CD4-positive, alpha-beta T cell treated with Interleukin-6 for 4 hours (primary cell): ENCODE measurements around the gene AXDND1.
"Not testable (repeated sequence)": the region's sequence is repeated elsewhere in the genome, so short reads cannot be mapped to it uniquely, and the experiment has no call there.

Experiments used
- DNase-seq: peaks from one replicate; pipeline ENCODE4 v3.0.0-alpha.2; 2020; ENCODE audit warnings: mixed read lengths

The AXDND1 gene

DNA sequence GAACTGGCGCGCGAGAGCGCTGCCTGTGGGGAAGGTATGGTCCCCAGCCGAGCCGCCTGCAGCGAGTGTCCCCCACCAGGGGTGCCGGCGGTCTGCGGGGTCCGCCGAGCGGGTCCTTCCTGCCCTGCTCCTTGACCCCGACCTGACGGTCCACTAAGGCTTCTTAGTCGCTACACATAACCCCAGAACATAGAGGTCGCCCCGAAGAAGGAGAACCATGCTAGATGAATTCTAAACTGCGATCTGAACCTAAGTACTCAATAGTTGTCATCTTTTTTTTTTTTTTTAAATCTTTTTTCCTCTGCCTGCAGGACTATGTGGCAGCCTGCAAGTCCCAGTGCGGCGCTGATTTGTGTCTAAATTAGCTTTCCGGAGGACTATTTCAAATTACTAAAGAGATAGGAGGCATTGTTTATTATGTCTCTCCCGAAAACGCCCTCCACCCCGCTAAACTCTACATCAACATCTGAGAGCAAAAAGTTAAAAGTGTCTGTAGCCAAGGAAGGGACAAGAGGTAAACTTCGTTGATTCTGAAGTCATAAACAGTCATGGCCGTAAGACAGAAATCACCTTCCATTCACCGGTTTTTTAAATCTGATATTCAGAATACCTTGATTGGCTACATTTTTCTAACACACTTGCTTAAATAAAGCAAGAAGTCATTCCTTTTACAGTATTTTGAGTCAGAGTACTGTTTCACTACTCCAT lies 476 bp downstream of the AXDND1 start:
- DNase-seq = peak; percentile 32

DNA sequence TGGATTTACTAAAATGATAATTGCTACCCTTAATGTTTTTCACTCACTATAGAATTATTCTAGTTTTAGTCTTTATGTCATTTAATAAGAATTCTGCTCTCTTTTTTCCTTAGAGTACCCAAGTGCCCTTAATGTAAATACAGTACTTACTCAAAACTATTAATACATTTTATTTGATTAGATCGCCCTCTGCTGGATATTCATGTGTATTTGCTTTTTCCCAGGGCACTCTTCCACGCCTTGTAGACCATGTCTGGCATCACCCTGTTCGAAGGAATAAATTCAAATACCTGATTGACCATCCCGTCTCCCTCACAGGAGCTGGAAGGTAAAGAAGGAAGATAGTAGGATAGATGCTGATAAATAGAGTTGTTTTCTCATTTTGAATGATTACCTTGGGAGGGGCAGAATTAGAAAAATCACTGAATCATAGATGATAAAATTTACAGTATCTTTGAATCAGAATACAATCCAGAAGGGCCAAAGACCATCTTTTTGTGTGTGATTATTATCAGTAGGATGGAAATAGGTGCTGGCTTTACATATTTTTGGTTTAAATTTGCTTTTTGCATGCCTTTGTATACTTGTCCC lies 4.1 kb downstream of the AXDND1 start:
- DNase-seq = peak; percentile 44

DNA sequence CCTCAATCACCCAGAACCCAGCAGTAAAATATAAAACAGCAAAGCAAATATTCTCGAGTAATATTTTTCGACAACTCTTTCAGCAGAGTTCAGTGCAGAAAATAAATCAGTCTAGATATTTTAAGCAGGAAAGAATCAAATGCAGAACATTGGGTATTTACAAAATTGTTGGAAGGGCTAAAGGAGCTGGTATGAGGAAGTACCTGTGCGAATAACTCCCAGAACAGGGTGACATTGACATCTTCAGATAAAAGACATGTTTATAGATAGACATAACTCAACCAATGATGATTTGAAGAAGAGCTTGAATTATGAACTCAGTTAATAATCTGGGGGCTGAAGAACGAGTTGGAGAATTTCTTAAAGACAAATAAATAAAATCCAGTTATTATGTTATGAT lies 6.4 kb downstream of the AXDND1 start:
- no peak for DNase-seq

DNA sequence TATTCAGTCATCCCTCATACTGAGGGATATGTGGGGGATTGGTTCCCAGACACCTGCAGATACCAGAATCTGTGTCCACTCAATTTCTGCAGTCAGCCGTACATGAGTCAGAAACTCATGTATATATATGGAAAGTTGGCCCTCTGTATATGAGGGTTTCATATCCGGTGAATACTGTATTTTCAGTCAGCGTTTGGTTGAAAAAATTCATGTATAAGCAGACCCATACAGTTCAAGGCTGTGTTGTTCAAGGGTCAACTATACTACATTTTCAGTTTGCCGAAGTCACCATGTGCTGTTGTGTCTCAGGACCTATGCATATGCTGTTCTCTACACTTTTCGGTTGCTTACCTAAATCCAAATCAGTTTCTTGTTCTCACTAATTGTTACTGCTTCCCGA lies 10.5 kb downstream of the AXDND1 start:
- no peak for DNase-seq

DNA sequence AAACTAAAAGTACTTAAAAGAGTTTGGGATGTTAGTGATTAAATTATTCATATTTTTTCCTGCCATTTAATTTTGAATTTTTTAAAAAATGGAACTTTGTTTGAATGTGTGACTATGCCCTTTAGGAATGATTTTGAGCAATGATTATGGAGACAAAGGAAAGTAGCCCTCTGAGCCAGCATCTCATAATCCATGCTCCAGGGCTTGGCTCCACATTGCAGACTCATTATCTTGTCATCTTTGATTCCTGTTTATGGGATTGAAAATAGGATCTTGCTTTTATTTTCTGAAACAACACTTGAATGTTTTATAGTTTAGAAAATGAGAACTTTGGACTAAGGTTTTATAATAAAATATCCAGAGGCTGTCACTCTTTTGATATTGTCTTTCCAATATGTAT lies 14.5 kb downstream of the AXDND1 start:
- DNase-seq = no peak

DNA sequence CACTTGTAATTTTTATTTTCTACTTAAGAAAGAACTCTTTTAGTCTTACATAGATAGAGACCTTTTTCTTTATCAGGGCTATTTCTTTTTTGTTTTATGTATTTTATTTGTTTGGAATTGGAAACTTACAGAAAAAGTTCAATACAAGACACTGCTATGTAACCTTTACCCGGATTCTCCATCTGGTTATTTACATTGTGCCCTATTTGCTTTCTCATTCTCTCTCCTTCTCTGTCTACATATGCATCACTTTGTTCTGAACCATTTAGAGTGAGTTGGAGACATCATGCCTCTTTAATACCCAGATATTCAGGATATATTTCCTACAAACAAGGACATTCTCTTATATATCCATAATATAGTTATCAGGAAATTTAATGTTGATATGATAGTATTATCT lies 18.3 kb downstream of the AXDND1 start:
- no peak for DNase-seq

DNA sequence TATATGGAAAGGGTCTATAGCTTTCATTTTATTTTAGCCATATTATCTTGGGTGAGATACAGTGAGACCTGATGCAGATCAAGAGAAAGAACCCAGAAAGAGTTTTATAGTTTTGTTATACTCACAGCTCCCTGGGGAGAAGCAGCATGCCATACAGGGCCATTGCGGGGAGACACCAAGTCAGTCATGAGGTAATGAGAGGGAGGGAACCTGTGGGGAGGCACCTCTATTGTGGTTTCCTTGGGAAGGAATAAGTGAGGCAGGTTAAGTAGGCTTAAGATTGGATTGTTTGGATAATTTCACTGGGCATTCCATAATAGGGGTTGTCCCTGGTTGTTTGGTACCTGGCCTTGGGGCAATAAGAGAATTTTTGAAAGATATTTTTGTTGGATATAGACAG lies 19.7 kb downstream of the AXDND1 start:
- DNase-seq = no peak

DNA sequence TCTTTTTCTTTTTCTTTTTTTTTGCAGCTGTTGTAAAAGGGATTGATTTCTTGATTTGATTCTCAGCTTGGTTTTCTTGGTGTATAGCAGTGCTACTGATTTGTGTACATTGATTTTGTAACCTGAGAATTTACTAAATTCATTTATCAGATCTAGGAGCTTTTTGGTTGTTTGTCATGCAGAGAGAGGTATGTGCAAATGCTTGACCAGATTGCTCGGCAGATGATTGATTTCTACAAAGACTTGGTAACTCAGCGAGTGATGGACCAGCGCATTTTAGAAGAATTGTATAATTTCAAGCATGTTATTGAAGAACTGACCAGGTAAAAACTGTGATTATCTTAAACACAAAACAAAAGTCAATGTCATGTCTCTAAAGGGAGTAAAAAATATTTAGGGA lies 27.9 kb downstream of the AXDND1 start:
- DNase-seq = no peak

DNA sequence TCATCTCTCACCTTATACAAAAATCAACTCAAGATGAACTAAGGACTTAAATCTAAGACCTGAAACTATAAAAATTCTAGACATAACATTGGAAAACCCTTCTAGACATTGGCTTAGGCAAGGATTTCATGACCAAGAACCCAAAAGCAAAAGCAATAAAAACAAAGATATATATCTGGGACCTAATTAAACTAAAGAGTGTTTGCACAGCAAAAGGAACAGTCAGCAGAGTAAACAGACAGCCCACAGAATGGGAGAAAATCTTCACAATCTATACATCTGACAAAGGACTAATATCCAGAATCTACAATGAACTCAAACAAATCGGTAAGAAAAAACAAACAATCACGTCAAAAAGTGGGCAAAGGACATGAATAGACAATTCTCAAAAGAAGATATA lies 33.6 kb downstream of the AXDND1 start:
- not testable (repeated sequence) for DNase-seq

DNA sequence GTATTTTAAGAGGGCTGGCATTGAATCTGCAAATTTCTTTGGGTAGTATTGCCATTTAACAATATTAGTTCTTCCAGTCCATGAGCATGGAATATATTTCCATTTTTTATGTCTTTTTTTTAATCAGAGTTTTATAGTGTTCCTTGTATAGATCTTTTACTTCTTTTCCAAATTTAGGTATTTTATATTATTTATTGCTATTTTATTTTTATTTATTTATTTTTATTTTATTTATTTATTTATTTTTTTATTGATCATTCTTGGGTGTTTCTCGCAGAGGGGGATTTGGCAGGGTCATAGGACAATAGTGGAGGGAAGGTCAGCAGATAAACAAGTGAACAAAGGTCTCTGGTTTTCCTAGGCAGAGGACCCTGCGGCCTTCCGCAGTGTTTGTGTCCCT lies 52.0 kb downstream of the AXDND1 start:
- DNase-seq = not testable (repeated sequence)

DNA sequence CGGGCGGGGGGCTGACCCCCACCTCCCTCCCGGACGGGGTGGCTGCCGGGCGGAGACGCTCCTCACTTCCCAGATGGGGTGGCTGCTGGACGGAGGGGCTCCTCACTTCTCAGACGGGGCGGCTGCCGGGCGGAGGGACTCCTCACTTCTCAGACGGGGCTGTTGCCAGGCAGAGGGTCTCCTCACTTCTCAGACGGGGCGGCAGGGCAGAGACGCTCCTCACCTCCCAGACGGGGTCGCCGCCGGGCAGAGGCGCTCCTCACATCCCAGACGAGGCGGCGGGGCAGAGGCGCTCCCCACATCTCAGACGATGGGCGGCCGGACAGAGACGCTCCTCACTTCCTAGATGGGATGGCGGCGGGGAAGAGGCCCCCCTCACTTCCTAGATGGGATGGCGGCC lies 52.9 kb downstream of the AXDND1 start:
- DNase-seq = not testable (repeated sequence)

DNA sequence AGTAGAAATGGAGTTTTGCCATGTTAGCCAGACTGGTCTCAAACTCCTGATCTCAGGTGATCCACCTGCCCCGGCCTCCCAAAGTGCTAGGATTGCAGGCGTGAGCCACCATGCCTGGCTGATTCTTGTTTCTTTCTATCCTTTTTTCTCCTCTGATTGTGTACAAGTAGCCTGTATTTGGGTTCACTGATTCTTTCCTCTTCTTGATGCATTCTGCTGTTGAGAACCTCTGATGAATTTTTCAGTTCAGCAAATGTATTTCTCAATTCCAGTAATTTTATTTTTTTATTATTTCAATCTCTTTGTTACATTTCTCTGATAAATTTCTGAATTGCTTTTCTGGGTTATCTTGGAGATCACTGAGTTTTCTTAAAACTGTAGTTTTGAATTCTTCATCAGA lies 58.8 kb downstream of the AXDND1 start:
- no peak for DNase-seq

DNA sequence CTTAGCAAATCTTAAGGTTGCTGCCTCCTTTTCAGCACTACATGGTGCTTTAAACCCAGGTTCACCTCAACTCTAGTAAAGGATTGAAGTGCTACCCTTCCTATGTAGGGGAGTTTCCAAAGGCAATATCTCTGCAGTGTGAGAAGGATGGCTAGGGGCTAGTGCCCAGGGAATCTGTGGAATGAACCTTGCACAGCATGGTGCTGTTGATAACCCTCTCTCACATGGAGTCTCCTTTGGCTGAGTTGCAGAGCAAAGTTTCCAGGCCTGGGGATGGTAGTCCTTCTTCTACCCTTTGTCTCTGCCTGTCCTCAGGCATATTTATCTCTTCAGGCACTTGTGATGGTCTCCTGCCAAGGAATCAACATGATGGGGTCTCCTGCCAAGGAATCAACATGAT lies 59.4 kb downstream of the AXDND1 start:
- no peak for DNase-seq

DNA sequence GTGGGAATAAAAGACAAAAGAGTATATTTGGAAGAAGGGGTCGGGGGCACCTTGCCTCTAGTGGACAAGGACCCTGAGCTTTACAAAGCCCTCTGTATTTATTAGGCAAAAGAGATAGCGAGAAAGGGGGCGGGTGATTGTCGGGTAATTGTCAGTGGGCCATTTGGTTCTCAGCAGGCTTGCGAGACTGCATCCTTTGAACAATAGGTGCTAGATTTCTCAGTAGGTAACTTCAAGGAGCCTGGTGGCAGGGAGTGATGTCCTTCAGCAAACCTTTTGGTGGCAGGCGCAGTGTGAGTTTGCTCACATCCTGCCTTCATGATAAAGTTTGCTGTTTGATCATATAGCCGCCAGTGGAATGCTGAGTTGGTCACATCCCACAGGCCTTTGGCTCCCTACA lies 71.4 kb downstream of the AXDND1 start:
- DNase-seq = no peak

DNA sequence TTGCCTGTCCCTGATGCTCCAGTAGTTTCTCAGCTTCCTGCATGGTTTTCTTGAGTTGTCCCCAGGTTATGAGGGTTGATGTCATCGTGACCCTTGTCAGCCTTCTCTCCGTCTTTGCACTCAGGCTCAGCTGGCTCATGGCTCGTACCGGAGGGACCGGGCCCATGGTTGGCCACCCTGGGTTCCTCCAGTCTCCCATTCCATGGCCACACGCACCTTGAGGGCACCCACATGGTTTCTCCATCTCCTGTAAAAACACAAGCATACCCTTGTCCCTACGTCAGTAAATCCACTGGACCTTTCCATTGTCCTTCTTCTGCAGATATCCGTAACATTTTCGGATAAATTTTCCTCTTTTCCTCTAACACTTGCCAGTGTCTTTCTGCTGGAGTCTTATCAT lies 73.9 kb downstream of the AXDND1 start:
- not testable (repeated sequence) for DNase-seq

DNA sequence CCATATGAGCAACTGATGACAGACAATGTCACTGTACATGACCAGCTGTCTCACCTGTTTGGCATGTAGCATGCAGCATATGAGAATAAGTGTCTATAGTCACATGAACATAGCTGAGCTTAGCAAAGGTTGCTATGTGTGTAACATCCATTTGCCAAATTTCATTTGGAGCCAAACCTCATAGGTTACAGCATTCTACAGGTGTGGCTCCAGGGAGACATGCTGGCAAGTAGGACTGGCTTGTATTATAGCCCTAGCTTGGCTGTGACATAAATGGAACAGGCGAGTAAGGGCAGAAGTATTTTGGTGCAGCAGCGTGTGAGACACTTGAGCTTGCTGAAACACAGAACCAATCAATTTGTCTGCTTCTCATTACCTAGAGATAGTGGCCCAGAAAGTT lies 74.5 kb downstream of the AXDND1 start:
- not testable (repeated sequence) for DNase-seq

DNA sequence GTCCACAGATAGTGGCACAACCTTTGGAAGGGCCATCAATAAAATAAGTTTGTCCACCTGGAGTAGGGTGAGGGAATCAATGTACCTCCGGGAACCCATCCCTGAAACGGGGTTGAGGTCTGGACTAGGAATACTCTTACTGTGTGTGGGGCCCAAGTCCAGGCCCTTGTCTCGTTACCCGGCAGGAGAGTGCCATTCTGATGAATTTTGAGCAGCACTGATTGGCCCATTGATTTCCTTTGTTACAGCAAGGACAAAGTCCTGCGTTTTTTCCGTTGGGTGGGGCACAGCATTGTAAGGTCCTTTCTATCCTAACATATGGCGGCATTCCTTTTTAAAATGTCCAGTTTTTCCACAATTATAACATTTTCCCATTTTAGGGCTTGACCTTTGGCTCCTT lies 75.2 kb downstream of the AXDND1 start:
- no peak for DNase-seq

DNA sequence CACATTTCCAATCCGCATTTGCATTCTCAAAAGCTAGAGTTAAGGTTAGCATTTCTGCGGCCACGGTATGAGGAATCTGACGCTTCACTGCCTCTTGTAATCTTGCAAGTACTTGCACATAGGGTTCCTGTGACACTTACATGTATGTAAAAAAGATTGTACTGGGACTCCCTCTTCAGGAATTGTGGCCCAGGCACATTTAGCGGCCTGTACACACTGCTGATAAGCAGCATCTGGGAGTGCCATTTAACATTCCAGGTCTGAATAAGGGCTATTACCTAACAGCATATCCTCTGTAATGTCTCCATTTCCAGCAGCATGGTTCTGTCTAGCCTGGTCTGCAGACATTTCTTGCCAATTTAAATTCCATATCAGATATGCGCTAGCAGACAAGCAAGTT lies 75.7 kb downstream of the AXDND1 start:
- no peak for DNase-seq

DNA sequence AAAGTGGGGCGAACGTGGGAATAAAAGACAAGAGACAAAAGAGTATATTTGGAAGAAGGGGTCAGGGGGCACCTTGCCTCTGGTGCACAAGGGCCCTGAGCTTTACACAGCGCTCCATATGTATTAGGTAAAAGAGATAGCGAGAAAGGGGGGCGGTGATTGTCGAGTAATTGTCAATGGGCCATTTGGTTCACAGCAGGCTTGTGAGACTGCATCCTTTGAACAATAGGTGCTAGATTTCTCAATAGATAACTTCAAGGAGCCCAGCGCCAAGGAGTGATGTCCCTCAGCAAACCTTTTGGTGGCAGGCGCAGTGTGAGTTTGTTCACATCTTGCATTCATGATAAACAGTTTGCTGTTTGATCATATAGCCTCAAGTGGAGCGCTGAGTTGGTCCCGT lies 77.1 kb downstream of the AXDND1 start:
- not testable (repeated sequence) for DNase-seq

DNA sequence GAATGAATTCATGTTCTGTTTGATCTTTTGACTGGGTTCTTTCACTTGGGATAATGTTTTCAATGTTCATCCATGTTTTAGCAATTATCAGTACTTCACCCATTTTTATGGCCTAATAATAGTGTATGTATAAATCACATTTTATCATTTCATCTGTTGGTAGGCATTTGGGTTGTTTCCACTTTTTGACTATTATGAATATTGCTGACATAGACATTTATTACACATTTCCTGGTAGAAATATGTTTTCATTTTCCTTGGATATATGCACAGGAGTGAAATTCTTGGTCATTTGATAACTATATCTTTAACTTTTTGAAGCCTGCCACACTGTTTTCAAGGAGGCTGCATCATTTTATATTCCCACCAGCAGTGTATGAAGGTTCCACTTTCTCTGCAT lies 79.8 kb downstream of the AXDND1 start:
- DNase-seq = no peak

DNA sequence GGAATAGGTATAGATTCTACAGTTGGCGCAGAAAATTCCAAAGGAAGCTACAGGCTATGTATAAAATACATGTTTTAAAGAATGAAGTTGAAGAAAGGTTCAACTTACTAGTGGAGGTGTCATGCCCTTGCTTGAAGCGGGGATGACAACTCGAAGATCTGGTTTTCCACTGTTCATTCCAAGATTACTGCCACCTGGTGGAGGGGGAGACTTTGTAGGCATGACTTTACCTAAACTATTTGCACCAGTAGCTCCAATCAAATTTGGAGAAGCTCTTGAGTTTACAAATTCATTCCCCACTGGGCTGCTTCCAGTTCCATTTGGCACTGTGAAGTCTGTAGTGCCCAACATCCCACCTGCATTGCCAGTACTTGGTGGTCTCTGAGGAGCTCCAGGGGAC lies 81.7 kb downstream of the AXDND1 start:
- DNase-seq = peak; percentile 3

DNA sequence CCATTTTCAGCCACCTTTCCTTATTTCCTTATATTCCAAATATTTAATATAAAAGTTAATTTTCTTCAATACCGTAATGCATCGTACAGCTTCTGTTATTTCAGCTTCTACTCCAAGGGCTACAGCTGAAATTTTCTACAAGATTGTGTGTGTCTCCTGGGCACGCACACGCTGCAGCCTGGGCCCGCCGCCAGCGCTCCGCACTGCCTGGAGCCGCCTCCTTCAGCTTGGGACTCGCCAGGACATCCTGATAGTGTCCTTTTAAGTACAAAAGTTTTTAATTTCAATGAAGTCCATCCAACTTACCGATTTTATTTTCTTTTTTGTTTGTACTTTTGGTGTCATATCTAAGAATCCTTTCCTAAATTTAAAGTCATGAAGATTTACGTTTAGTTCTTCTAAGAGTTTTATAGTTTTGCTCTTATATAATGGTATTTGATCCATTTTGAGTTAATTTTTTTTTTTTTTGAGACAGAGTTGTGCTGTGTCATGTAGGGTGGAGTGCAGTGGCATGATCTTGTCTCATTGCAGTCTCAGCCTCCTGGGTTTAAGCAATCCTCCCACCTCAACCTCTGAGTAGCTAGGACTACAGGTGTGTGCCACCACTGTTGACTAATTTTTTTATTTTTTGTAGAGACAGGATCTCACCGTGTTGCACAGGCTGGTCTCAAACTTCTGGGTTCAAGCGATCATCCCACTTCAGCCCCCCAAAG lies 82.8 kb downstream of the AXDND1 start:
- DNase-seq = no peak

DNA sequence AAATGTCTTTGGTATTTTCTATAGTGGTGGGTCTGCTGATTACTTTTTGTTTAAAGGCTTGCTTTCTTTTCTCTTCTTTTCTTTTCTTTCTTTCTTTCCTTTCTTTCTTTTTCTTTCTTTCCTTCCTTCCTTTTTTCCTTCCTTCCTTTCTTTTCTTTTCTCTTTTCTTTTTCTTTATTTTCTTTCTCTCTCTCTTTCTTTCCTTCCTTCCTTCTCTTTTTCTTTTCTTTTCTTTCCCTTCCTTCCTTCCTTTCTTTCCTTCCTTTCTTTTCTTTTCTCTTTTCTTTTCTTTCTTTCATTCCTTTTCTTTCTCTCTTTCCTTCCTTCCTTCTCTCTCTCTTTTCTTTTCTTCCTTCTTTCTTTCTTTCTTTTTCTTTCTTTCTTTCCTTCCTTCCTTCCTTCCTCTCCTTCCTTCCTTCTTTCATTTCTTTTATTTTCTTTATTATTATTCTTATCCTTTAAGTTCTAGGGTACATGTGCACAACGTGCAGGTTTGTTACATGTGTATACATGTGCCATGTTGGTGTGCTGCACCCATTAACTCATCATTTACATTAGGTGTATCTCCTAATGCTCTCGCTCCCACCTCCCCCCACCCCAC lies 93.9 kb downstream of the AXDND1 start:
- DNase-seq = not testable (repeated sequence)

DNA sequence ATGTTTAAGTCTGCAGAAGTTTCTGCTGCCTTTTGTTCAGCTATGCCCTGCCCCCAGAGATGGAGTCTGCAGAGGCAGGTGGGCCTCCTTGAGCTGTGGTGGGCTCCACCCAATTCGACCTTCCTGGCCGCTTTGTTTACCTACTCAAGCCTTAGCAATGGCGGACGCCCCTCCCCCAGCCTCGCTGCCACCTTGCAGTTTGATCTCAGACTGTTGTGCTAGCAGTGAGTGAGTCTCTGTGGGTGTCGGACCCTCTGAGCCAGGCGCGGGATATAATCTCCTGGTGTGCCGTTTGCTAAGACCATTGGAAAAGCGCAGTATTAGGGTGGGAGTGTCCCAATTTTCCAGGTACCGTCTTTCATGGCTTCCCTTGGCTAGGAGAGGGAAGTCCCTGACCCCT lies 99.9 kb downstream of the AXDND1 start:
- not testable (repeated sequence) for DNase-seq
